Endothelial cell of umbilical vein (primary cell): ENCODE measurements around the gene SSUH2.

Source experiments
- FOS ChIP-seq: IDR thresholded peaks from 2 replicates; pipeline ENCODE4 v1.6.1; 2011; ENCODE audit warnings: mild to moderate bottlenecking, low read length, moderate library complexity, borderline replicate concordance; ENCODE audit not compliant: insufficient read depth
- TF ChIP-seq, protein P1 (sequence below): IDR thresholded peaks from 2 replicates; pipeline ENCODE4 v1.6.1; 2011; ENCODE audit not compliant: insufficient read depth, insufficient read length

DNA sequence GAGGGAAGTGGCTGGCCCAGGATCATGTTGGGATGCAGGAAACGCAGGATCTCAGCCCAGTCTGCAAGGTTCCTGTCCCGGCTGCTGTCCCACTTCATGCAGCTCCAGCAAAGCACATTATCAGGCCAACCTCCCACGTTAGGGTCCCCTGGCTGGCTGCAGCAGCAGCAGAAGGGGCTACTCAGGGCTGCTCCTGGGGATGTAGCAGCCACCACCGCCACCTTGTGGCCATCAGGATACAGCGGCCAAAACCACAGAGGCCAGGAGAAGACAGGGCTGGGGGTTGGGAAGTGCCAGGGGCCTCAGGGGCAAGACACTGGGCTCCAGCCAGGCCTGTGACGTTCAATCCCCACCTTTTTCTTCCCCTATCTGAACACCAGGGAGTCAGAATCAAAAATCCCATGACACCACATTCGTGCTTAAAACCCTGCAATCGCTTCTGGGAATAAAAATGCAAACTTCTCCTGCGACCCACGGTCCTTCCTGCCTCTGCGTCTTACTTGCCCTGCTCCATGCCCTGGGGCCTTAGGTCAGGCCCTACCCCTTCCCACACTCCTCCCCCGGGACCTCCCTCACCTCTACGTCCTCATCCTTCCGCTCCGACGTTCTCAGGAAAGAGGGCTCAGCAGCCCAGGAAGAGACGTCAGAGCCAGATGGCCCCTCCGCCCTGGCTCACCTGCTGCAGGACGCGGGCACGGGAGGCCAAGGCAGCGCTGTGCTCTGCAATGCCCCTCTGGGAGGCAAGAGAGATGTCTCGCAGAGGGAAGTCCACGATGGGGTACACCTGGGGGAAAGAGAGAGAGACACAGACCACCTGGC, 21.5 kb downstream of the SSUH2 start:
- no peak for TF ChIP-seq FOS
- TF ChIP-seq, protein P1, sequence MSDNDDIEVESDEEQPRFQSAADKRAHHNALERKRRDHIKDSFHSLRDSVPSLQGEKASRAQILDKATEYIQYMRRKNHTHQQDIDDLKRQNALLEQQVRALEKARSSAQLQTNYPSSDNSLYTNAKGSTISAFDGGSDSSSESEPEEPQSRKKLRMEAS = no peak
